NOMO-1 (cell line): ENCODE results near the gene IL10RA.
A peak's percentile ranks its signal among the peaks of the same experiment; 100 is the strongest.

Experiments used
- DNase-seq, 2 experiments: peaks; one replicate each; lab custom pipeline; 2025; ENCODE audit not compliant: unreplicated experiment in 2 of 2; lab: John Stamatoyannopoulos, UW

IL10RA gene

GRCh38 chr11:117989351-117990102 lies 3.3 kb downstream of the IL10RA start:
- no peak for DNase-seq

- no peak for DNase-seq
These were observed 5.9 kb downstream of the IL10RA start for GRCh38 chr11:117992136-117992535.

GRCh38 chr11:117992620-117993019 lies 6.4 kb downstream of the IL10RA start:
- DNase-seq, result no peak

DNA sequence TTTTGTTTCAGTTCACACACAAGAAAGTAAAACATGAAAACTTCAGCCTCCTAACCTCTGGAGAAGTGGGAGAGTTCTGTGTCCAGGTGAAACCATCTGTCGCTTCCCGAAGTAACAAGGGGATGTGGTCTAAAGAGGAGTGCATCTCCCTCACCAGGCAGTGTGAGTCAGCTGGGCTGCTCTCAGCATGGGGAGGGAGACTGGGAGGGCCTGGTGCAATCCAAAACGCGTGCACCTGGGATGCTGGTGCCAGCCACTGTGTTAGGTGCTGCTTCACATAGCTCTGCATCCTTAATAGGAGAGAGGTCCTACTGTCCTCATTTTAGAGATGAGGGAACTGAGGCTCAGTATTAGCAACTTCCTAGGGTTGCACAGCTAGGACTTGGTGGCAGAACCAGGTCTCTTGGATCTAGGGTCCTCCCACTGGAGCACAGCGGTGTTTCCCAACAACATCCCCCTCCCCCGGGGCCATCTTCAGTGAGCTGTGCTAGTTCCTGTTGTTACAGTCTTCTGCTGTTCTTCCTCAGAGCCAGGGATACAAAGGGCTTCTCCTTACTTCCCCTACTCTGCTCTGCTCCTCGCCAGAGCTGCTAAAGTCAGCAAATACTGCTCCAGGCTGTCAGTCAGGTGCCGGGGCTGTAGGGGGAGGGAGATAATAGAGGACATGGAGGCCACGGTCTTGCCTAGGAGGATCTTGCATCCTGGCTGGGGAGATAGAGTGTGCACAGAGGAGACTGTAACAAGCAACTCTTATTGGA lies 8.0 kb downstream of the IL10RA start:
- no peak for DNase-seq

- DNase-seq, result no peak
These were observed 9.3 kb downstream of the IL10RA start for GRCh38 chr11:117995472-117995871.

DNA sequence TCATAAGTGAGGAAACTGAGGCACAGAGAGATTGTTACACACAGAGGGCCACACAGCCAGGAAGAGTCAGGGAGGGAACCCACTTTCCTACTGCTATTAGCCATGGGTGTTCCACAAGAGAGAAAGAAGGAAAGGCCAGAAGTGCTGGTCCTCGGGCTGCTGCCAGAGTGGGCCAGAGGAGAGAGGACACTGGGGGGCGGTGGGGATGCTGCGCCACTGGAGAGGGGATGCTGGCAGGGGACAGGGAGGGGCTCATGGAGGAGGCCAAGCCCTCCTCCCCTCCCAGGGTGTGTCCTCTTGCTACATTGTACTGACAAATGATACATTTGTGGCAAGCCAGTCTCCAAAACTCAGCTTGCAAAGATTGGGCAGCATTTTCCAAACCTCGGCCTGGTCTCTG lies 9.9 kb downstream of the IL10RA start:
- DNase-seq, result no peak

DNA sequence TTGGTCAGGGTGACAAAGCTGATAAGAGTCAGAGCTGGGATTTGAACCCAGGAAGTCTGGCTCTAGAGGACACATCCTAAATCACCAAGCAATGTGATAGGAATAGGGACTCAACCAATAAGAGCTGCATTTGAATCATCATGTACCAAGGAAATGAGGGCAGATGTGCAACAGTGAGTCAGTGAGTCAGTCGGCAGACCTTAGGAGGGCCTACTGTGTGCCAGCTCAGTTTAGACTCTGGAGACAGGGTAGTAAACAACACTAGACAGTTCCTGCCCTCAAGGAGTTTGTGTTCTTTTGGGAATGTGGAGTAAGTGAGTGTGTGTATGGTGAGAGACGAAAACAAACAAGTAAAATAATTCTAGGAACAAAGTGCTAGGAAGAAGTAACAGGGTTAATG lies 11.2 kb downstream of the IL10RA start:
- DNase-seq, result no peak

GRCh38 chr11:117997823-117998579 lies 11.8 kb downstream of the IL10RA start:
- DNase-seq, result no peak

- no peak for DNase-seq
These were observed 12.6 kb downstream of the IL10RA start for GRCh38 chr11:117998664-117999353.

DNA sequence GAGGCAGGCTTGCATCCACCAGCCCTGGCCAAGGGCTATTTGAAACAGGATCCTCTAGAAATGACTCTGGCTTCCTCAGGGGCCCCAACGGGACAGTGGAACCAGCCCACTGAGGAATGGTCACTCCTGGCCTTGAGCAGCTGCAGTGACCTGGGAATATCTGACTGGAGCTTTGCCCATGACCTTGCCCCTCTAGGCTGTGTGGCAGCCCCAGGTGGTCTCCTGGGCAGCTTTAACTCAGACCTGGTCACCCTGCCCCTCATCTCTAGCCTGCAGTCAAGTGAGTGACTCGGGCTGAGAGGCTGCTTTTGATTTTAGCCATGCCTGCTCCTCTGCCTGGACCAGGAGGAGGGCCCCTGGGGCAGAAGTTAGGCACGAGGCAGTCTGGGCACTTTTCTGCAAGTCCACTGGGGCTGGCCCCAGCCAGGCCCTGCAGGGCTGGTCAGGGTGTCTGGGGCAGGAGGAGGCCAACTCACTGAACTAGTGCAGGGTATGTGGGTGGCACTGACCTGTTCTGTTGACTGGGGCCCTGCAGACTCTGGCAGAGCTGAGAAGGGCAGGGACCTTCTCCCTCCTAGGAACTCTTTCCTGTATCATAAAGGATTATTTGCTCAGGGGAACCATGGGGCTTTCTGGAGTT lies 13.3 kb downstream of the IL10RA start:
- no peak for DNase-seq

- no peak for DNase-seq
These were observed 14.1 kb downstream of the IL10RA start for GRCh38 chr11:118000067-118000849.

DNA sequence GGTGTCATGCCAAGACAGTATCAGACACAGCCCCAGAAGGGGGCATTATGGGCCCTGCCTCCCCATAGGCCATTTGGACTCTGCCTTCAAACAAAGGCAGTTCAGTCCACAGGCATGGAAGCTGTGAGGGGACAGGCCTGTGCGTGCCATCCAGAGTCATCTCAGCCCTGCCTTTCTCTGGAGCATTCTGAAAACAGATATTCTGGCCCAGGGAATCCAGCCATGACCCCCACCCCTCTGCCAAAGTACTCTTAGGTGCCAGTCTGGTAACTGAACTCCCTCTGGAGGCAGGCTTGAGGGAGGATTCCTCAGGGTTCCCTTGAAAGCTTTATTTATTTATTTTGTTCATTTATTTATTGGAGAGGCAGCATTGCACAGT lies 14.6 kb downstream of the IL10RA start:
- DNase-seq, result no peak

DNA sequence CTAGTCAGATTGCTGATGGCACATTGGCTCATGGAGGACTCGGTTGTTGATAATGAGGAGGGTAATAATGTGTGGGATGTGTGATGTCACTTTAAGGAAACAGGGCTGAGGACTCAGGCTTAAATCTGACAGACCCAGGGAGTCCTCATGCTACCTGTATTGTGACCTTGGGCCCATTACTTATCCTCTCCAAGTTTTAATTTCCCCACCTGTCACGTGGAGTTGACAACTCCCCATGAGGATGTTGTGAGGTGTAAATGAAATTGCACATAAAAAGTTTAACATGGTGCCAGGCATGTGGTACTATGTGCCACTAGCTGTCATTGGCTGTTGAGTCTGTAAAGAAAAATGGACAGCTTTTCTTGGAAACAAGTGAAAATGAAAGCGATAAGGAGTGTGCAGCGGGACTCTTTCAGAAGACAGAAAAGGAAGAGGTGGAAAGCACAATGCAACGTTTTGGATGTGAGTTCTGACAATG lies 15.3 kb downstream of the IL10RA start:
- DNase-seq, result no peak

- no peak for DNase-seq
These were observed 15.9 kb downstream of the IL10RA start for GRCh38 chr11:118002010-118002540.

- DNase-seq, result peak; percentile 29 to 37
These were observed 16.6 kb downstream of the IL10RA start for GRCh38 chr11:118002541-118003423.

- no peak for DNase-seq
These were observed 17.3 kb downstream of the IL10RA start for GRCh38 chr11:118003456-118003855.

DNA sequence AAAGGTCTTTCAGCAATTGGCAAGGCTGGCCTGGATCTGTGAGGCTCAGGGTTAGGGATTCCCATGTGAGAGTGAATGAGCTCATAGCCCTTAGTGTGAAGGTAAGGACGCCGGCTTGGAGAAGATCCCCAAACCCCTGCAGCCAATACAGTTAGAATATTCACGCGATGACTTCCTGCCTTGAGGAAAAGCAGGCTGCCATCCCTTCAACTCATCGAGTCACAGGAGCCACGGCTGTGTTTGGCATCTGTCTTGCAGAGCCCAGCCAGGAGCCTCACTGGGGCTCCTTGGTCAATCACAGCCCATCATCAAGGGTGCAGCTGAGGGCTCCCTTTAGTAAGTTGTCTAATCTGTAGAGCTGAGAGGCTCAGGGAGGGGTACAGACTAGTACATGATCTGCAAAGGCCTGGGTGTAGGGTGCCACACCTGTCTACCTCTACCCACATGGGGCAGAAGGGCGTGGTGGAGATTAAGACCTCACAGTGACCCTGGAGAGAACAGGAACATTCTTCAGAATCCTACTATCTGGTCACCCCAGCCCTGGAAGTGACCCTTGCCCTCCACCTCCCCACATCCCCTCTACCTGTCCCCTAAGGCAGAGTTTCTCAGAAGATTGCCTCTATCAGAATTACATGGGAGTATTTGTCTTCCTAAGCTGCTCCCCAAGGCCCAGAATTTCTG lies 18.5 kb downstream of the IL10RA start:
- DNase-seq, result no peak
